Right lobe of liver (tissue), 6 donors: ENCODE results near the gene SPTBN1. TPM values are rescaled to one million over a fixed set of nuclear protein-coding genes. Genes with fewer than 3 reads are reported as not detected.
A peak's percentile ranks its signal among the peaks of the same experiment; 100 is the strongest.

Source experiments
- ATAC-seq, 4 donors: fragments of 200-7000 bp; cut with Tn5 transposase; one replicate each; pipeline ENCODE4 v1.9.1; 2020; ENCODE audit warnings: mild to moderate bottlenecking in 4 of 4, moderate library complexity in 4 of 4
- DNase-seq, 3 donors: peaks; one replicate each; pipeline ENCODE4 v3.0.0-alpha.2; 2020
- H3K27ac ChIP-seq, 3 donors: fragments of 200-600 bp; one replicate each; pipeline ENCODE4 v1.8.0; 2022
- H3K27me3 ChIP-seq, 2 donors: fragments of 200-600 bp; one replicate each; pipeline ENCODE4 v1.8.0; 2022
- H3K36me3 ChIP-seq, 4 donors: fragments of 200-600 bp; sonication (generic) in 1 of 4; one replicate each; pipeline versions ENCODE4 v1.5.1 to v1.8.0; 2017 to 2022; ENCODE audit warnings: control low read depth in 1 of 4
- H3K4me1 ChIP-seq, 4 donors: fragments of 200-600 bp; sonication (generic) in 1 of 4; one replicate each; pipeline versions ENCODE4 v1.5.1 to v1.8.0; 2017 to 2022; ENCODE audit warnings: control low read depth in 1 of 4
- H3K4me3 ChIP-seq, 3 donors: fragments of 200-600 bp; one replicate each; pipeline ENCODE4 v1.8.0; 2022
- H3K9me3 ChIP-seq, 4 donors: fragments of 200-600 bp; sonication (generic) in 1 of 4; one replicate each; pipeline versions ENCODE4 v1.5.1 to v1.8.0; 2017 to 2022; ENCODE audit warnings: control low read depth in 1 of 4
- POLR2A ChIP-seq: fragments of 450-650 bp; IDR thresholded peaks from one replicate; pipeline ENCODE4 v1.6.1; 2017; ENCODE audit warnings: antibody characterized with exemption, mild to moderate bottlenecking
- WGBS: methylation state at CpG from one replicate; pipeline ENCODE4 v1.1.6; 2018; ENCODE audit warnings: low coverage, low lambda C conversion rate; ENCODE audit not compliant: insufficient coverage; ENCODE audit errors: missing lambda C conversion rate; 5-methylcytosine and 5-hydroxymethylcytosine counted together
- intact Hi-C, 2 donors: fragments of 100-400 bp; cut with DNase I; formaldehyde crosslinking; loops; one replicate each; pipeline versions ENCODE4 v1.11.2 to v1.14.1; 2022
- total RNA-seq, 6 experiments: library from RNA; depleted of rRNA in 2 of 6; stranded (reverse); fragments of >200 nt in 2 of 6; fragmentation: NEBNext Ultra II Directional in 3 of 6; extraction: Animal tissue kit (Norgen Biotek cat#: 25700) in 3 of 6; gene quantifications; one replicate each; pipeline versions ENCODE4 v1.1.0 to v1.2.4, GENCODE V29; 2016 to 2023
- TF ChIP-seq, protein P1 (sequence below), 4 donors: fragments of 200-600 bp in 3 of 4; fragments of 450-650 bp in 1 of 4; IDR thresholded peaks; one replicate each; pipeline versions ENCODE4 v1.5.1 to v1.8.0; 2016 to 2022; ENCODE audit warnings: antibody characterized with exemption in 4 of 4, mild to moderate bottlenecking in 2 of 4
- donor health status: DM: no; HTN: yes; CAD: no.
- donor health status: DM: no; HTN: no; CAD: no.
- donor health status: DM: no; HTN: no; CAD: no.
- donor health status: DM: no; HTN: yes; CAD: no.
- donor health status: DM: no; HTN: yes; CAD: no.

Gene SPTBN1
- total RNA-seq, 6 experiments from 2014 or later: 107 to 315 (median 227) TPM

GRCh38 chr2:54520687-54521086 is 64.6 kb downstream of the SPTBN1 start:
- ATAC-seq: no peak

GRCh38 chr2:54522624-54523281 is 66.6 kb downstream of the SPTBN1 start:
- DNase-seq (peak; percentile 57 to 77 (median 65)), ATAC-seq (peak; percentile 96 to 99 (median 98))
- TF ChIP-seq, protein P1, sequence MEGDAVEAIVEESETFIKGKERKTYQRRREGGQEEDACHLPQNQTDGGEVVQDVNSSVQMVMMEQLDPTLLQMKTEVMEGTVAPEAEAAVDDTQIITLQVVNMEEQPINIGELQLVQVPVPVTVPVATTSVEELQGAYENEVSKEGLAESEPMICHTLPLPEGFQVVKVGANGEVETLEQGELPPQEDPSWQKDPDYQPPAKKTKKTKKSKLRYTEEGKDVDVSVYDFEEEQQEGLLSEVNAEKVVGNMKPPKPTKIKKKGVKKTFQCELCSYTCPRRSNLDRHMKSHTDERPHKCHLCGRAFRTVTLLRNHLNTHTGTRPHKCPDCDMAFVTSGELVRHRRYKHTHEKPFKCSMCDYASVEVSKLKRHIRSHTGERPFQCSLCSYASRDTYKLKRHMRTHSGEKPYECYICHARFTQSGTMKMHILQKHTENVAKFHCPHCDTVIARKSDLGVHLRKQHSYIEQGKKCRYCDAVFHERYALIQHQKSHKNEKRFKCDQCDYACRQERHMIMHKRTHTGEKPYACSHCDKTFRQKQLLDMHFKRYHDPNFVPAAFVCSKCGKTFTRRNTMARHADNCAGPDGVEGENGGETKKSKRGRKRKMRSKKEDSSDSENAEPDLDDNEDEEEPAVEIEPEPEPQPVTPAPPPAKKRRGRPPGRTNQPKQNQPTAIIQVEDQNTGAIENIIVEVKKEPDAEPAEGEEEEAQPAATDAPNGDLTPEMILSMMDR (IDR thresholded peaks at IDR 0.05): peak; percentile 67 to 80 (median 73)
- TF ChIP-seq POLR2A: no peak
- H3K27me3 ChIP-seq: no peaks in the 10 kb centered on the region
- WGBS: 19% methylated on average over 5 of the region's 5 CpGs
- H3K27ac ChIP-seq: no peak overlapping the region
- intact Hi-C loops: no loop called here
- H3K4me1 ChIP-seq: peaks cover 0 to 8% (median 3%) of the 10 kb centered on the region in 4 donors
- H3K9me3 ChIP-seq: no peaks in the 10 kb centered on the region
- H3K4me3 ChIP-seq: no peak overlapping the region
- no peaks in the 10 kb centered on the region for H3K36me3 ChIP-seq

More at GRCh38 chr2:54520687-54521086, 64.6 kb downstream of the SPTBN1 start:
- 81% methylated on average over 3 of the region's 3 CpGs for WGBS
- intact Hi-C loops: no loop called here
- Histone ChIP-seq H3K9me3 (no peaks in the 10 kb centered on the region), H3K4me3 (no peak overlapping the region), H3K27ac (no peak overlapping the region), H3K36me3 (no peaks in the 10 kb centered on the region), H3K4me1 (peaks cover 0 to 8% (median 3%) of the 10 kb centered on the region in 4 donors), H3K27me3 (no peaks in the 10 kb centered on the region)
- no peak for DNase-seq
- TF ChIP-seq POLR2A: no peak

DNA sequence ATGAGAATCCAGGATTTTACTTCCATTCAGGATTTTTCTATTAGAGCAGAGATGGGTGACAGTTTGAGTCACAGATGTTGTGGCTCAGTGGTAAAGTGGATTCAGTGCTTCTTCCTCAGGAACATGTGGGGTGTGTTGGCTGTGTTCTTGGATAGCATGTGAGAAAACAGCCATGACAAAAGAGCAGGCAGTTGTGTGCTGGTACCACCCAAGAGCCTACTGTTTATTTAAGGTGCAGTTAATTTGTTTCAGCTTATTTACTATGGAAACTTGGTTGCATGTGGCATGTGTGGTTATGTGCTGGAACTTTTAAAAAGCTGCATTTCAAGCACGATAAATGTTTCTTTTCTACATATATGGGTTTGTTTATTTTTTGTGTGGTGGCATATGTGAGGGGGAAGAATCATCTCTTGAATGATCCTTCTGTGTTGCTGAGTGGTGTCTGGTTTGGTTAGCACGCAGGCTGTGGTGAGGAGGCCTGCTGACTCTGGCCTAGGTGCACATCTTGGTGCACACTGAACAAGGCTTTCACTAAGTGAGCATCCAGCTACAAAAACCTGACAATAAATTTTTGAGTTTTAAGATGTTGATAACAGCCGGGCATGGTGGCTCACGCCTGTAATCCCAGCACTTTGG is 67.3 kb downstream of the SPTBN1 start:
- H3K36me3 ChIP-seq: no peaks in the 10 kb centered on the region
- WGBS: 90% methylated on average over 3 of the region's 4 CpGs
- intact Hi-C loops: no loop called here
- no peaks in the 10 kb centered on the region for H3K27me3 ChIP-seq
- no peak overlapping the region for H3K27ac ChIP-seq
- TF ChIP-seq, protein P1 (IDR thresholded peaks at IDR 0.05): no peak
- no peak for TF ChIP-seq POLR2A
- ATAC-seq (no peak), DNase-seq (no peak)
- H3K9me3 ChIP-seq: no peaks in the 10 kb centered on the region
- no peak overlapping the region for H3K4me3 ChIP-seq
- H3K4me1 ChIP-seq: peaks cover 0 to 8% (median 3%) of the 10 kb centered on the region in 4 donors

GRCh38 chr2:54524226-54524991 is 68.3 kb downstream of the SPTBN1 start:
- ATAC-seq: peak in 1 of 4 donors; percentile 16
- Histone ChIP-seq H3K4me1 (peaks cover 0 to 8% (median 3%) of the 10 kb centered on the region in 4 donors), H3K9me3 (no peaks in the 10 kb centered on the region), H3K27me3 (no peaks in the 10 kb centered on the region), H3K36me3 (no peaks in the 10 kb centered on the region), H3K27ac (no peak overlapping the region), H3K4me3 (no peak overlapping the region)
- 77% methylated on average over 13 of the region's 13 CpGs for WGBS
- intact Hi-C loops: no loop called here
- no peak for TF ChIP-seq POLR2A
- TF ChIP-seq, protein P1 (IDR thresholded peaks at IDR 0.05): no peak
- DNase-seq: no peak

- H3K4me3 ChIP-seq: no peak overlapping the region
- H3K9me3 ChIP-seq: no peaks in the 10 kb centered on the region
- peaks cover 0 to 8% (median 3%) of the 10 kb centered on the region in 4 donors for H3K4me1 ChIP-seq
- intact Hi-C loops: no loop called here
- no peaks in the 10 kb centered on the region for H3K36me3 ChIP-seq
- no peak for TF ChIP-seq POLR2A
- TF ChIP-seq, protein P1 (IDR thresholded peaks at IDR 0.05): no peak
- ATAC-seq (no peak), DNase-seq (no peak)
- 92% methylated on average over 9 of the region's 9 CpGs for WGBS
- H3K27me3 ChIP-seq: no peaks in the 10 kb centered on the region
- no peak overlapping the region for H3K27ac ChIP-seq
Observed at GRCh38 chr2:54525321-54525720, 69.2 kb downstream of the SPTBN1 start.
